ENCODE data around the gene FYN.

The FYN gene

GRCh38 chr6:111770263-111771093 is 102.8 kb downstream of the FYN start:
- no peak for TF ChIP-seq CTCF (IDR thresholded peaks at IDR 0.05; ENCODE audit: low read depth, low read length)
- no peak for DNase-seq (ENCODE audit: low read depth in 2 of 2)
- H3K4me3 ChIP-seq (replicated peaks in 1 of 2; ENCODE audit: low read depth in 2 of 2, low read length in 2 of 2): no peak overlapping the region

GRCh38 chr6:111769365-111770152 is 103.7 kb downstream of the FYN start:
- H3K4me3 ChIP-seq (replicated peaks in 1 of 2; ENCODE audit: low read depth in 2 of 2, low read length in 2 of 2): no peak overlapping the region
- no peak for TF ChIP-seq CTCF (IDR thresholded peaks at IDR 0.05; ENCODE audit: low read depth, low read length)
- no peak for DNase-seq (ENCODE audit: low read depth in 2 of 2)

DNA sequence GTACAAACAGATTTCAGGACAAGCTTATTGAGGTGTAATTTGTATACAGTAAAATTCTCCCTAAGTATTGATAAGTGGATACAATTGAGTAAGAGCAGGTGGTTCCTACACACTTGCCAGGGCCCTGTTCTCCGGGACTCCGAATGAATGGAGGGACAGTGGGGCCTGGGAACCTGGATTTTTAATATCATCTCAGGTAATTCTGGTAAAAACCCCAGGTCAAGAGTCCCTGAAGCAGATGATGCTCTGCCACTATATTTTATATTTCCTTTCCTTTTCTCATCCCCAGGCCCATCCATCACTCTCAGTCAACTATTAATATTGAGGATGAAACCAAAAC is 104.9 kb downstream of the FYN start:
- DNase-seq (ENCODE audit: low read depth in 2 of 2): no peak
- TF ChIP-seq CTCF (IDR thresholded peaks at IDR 0.05; ENCODE audit: low read depth, low read length): no peak
- no peak overlapping the region for H3K4me3 ChIP-seq (replicated peaks in 1 of 2; ENCODE audit: low read depth in 2 of 2, low read length in 2 of 2)

- no peak for TF ChIP-seq CTCF (IDR thresholded peaks at IDR 0.05; ENCODE audit: low read depth, low read length)
- no peak overlapping the region for H3K4me3 ChIP-seq (replicated peaks in 1 of 2; ENCODE audit: low read depth in 2 of 2, low read length in 2 of 2)
- DNase-seq (ENCODE audit: low read depth in 2 of 2): no peak
Observed at GRCh38 chr6:111767752-111768430, 105.4 kb downstream of the FYN start.

DNA sequence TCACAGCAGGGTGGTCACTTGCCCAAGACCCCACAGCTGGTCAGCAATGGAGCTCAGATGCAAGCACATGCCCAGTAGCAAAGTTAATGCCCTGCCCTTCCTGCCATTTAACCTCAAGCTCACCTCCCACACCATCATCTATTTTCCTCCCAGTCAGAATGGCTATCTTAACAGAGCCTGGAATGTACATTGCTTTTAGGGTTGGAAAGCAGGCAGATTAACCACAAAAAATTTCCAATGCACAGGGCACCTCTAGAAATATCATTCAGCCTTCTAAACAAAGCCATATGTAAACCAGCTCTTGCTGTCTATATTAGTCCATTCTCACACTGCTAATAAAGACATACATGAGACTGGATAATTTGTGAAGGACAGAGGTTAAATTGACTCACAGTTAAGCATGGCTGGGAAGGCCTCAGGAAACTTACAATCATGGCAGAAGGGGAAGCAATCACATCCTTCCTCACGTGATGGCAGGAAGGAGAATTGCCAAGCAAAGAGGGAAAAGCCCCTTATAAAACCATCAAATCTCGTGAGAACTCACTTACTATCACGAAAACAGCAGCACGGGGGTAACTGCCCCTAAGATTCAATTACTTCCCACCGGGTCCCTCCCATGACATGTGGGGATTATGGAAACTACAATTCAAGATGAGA is 106.9 kb downstream of the FYN start:
- no peak overlapping the region for H3K4me3 ChIP-seq (replicated peaks in 1 of 2; ENCODE audit: low read depth in 2 of 2, low read length in 2 of 2)
- TF ChIP-seq CTCF (IDR thresholded peaks at IDR 0.05; ENCODE audit: low read depth, low read length): no peak
- DNase-seq (ENCODE audit: low read depth in 2 of 2): no peak

DNA sequence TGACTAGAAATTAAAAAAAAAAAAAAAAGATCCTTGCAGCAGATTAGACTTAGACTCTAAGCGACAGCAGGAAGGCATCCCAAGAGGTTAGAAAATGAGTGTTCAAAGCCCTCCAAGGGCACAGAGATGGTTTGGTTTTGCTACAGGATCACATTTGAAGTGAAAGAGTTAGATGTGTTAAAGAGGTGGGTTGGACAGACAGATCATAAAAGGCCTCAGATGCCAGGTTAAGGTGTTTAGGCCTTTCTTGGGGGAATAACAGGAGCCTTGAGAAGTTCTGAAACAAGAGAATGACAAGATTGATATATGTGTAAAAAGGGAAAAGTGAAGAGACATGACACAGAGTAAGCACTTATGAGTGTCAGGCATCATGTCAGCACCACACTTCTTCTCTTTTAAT is 107.5 kb downstream of the FYN start:
- TF ChIP-seq CTCF (IDR thresholded peaks at IDR 0.05; ENCODE audit: low read depth, low read length): no peak
- no peak for DNase-seq (ENCODE audit: low read depth in 2 of 2)
- H3K4me3 ChIP-seq (replicated peaks in 1 of 2; ENCODE audit: low read depth in 2 of 2, low read length in 2 of 2): no peak overlapping the region

All from cardiac fibroblast (primary cell).